HCEC 1CT (cell line): Measurements from ENCODE around the gene ATAD2B.

Experiments used
- DNase-seq: peaks from one replicate; pipeline ENCODE4 v3.0.0-alpha.2; 2017

The ATAD2B gene

DNA sequence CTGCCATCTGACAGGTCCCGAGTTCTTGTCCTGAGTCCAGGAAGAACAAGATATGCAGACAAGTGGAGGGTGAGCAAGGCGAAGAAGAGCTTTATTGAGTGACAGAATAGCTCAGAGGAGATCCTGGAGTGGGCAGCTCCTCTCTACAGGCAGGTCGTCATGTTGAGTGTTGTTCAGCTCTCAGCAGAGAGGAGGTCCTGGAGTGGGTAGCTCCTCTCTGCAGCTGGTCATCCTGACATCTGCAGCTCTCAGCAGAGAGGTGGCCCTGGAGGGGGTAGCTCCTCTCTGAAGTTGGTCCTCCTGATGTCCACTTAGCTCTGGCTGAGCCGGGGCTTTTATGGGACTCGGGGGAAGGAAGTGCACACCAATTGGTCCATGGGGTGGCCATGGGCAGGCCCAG, 90.4 kb downstream of the ATAD2B start:
- no peak for DNase-seq

DNA sequence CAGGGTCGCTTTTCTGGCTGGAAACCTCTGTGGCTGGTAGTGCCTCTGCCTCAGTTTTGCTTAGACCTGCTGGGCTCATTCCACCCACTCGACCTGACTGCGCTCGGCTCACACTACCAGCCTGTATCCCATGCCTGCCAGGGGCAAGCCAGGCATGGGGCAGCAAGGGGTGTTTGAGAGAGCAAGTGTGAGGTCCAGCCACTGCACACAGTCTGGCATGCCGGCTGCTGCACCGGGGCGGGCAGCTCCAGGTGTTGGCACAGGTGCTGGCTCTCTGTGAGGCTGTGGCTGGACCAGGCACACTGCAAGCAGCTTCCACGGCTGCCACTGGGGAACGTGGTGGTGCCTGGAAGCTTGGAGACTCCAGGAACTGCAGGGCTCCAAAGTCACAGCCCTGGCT, 90.9 kb downstream of the ATAD2B start:
- DNase-seq = no peak

DNA sequence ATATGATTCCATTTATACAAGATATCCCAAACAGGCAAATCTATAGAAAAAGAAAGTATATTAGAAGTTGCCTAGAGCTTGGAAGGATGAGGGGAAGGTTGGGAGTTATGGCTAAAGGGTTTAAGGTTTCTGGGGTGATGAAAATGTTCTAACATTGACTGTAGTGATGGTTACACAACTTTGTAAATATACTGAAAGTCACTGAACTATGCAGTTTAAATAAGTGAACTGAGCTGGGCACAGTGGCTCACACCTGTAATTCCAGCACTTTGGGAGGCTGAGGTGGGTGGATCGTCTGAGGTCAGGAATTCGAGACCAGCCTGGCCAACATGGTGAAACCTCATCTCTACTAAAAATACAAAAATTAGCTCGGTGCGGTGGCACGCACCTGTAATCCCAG, 91.5 kb downstream of the ATAD2B start:
- no peak for DNase-seq

DNA sequence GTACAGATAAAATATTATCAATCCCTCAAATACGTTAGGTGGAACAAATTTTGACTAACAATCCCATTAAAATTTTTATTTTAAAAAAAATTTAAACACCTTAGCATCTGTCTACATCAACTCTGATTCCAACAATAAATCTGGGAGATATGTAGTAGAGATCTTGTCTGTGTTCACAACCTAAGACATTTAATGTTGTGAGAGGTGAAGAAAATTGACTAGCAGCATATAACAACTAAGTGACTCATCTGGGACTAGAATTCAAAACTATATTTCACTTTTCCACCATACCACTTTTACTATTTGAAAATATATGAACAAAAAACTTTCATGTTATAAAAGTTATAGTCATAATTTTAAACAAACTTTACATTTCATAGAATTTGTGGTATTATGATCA, 97.9 kb downstream of the ATAD2B start:
- DNase-seq = peak; percentile 5

DNA sequence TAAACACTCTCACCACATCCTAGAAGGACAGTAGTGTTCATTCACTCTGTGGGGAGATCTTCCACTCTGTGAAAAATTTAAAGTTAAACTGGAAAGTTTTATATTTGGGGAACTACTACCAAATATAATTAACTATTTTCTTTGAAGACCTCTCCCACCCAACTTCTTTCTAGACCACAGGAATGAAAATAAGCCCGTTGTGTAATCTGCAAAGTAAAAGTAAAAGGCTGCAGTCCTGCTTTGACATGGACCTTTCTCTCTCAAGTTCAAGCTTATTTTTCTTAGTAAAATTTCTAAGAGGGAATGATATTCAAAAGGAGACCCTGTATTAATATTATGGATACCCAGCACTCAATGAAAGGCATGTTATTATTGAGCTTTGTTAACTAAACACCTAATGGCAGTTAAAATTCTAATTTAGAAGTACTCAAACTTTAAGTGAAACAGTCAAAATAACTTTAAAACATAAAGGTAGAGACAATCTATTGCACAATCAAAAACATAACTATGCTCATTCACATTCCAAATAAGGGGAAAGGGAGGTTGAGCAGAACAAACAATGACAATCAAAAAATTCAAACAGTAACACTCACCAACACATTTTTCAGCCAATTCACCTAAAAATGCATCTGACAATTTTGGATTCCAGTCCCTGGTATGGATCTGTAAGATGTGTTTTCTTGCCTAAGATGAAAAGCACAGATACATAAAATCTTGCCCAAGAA, 98.5 kb downstream of the ATAD2B start:
- DNase-seq = no peak

DNA sequence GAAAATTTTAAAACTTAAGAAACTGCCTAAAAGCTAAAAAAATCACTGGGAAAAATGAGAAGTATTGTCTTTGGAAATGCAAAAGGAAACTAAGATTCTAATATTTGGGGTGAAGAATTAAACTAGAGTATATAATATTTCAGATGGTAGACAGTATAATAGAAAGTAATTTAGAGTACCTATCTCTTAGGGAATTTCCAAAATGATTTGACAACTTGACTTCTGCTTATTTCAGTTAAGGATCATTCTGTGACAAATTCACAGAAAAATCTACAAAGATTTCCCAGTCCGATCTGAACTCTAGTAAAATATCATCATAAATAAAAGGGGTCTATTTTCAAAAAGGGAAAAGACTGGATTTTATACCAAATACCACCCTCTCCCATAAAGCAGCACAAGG, 99.6 kb downstream of the ATAD2B start:
- no peak for DNase-seq

DNA sequence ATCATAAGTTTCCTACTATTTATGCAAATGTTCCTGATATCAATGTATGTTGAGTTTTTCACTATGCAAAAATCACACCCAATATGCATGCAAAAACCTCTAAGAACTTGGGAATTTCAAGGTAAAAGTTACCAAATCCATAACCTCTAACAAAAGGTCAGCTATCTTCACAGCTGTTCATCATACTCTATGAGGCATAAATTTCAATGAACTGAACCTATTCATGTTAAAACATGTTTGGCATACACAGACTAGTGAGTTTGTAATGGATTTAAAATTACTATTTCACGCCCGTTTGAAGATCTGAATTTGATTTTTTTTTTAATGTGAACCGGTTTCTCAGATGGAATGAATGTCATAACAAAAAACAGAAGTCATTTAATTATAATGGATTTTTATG, 100.2 kb downstream of the ATAD2B start:
- no peak for DNase-seq

DNA sequence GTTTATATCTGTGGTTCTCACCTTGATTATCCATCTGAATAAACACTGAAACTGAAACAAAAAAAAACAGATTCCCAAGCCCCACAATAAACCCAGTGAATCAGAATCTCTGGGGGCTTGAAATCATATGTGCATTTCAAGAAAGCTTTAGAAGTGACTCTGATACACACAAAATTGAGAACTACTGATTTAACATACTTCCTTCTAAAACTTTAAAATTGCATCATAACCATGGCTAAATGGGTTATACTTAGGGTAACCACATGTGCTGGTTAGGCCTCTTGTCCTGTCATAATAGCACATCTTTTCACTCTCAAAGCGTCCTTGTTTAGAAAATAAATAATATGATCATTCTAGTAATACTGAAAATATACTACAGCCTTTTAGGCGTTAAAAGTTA, 100.9 kb downstream of the ATAD2B start:
- DNase-seq = no peak

DNA sequence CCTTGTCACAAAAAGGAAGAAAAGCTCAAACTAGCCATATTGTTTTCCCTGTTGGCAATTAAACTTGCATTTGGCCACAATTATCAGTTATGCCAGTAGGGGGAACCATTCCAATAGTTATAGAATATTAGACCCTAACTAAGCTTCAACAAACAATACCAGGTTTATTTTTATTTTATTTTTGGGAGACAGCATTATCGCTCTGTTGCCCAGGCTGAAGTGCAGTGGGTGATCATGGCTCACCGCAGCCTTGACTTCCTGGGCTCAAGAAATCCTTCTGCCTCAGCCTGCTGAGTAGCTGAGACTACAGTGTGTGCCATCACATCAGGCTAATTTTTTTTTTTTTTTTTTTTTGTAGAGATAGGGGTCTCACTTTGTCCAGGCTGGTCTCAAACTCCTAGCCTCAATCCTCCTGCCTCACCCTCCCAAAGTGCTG, 102.1 kb downstream of the ATAD2B start:
- DNase-seq = peak; percentile 48

DNA sequence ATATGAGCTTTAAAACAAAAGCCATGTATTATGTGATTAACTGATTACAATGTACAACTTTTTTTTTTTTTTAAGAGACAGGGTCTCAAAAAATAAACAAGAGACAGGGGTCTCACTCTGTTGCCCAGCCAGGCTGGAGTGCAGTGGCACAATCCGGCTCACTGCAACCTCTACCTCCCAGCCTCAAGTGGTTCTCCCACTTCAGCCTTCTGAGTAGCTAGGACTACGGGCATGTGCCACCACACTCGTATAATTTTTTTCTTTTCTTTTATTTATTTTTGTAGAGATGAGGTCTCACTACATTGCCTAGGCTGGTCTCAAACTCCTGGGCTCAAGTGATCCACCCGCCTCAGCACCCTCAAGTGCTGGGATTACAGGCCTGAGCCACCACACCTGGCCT, 103.1 kb downstream of the ATAD2B start:
- DNase-seq = no peak

DNA sequence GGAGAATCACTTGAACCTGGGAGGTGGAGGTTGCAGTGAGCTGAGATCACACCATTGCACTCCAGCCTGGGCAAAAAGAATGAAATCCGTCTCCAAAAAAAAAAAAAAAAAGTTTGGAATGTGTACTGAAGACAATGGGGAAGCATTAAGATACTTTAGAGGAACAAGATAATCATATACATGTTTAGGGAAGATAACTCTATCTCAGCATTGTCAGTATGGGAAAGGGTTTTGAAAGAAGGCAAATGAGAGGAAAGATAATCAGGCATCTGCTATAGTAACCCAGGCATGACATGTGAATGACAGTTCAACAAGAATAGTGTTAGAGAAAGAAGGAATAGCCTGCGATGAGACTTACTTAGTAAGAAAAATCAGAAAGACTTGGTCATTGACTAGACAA, 112.0 kb downstream of the ATAD2B start:
- DNase-seq = no peak

DNA sequence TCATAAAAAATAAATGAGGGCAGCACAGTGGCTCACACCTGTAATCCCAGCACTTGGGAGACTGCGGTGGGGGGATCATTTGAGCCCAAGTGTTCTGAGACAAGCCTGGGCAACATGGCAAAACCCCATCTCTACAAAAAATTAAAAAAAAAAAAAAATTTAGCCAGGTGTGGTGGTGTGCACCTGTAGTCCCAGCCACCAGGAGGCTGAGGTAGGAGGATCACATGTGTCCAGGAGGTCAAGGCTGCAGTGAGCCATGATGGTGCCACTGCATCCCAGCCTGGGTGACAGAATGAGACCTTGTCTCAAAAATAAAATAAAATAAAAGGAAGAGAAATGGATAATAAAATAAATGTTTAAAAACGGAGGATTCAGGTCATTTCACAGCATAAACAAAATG, 113.5 kb downstream of the ATAD2B start:
- no peak for DNase-seq

DNA sequence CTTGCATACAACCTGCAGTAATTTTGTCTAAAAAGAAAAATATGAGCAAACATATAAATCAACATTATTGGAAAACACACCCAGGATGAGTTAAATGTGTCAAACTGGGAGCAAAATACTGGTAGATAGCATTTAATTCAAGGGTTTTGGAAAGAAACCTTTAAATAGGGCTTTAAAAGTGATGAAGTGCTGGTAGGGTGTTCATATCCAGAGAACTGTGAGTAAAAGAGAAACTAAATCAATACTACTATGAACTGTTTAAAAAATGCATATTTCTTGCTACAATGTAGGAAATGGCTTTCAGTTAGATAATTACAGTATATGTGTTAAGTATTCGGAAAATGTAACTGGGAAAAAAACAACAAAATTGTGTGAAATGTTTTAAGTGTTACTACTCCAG, 117.8 kb downstream of the ATAD2B start:
- no peak for DNase-seq

DNA sequence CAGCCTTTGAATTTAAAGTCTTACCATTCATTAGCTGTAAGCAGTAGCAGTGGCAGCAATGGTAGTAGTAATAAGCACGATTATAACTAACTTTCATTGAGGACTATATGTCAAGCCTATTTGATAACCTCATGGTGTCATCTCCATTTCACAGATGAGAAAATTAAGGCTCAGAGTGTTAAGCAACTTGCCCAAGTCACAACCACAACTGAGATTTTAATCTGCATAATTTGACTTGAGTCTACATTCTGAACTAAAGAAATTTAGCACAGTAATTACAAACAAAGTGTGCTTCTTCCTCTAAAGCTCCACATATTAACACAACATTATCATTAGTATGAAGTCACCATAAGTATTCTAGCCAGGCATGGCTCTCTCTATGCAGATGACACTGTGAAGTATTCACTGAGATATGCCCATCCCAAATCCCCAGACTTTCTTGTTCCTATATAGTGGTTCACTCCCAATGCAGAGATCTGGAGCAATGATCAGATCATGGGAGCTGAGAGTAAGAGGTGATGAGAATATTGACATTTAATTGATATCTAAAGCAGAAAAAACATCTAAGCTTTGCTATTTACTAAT, 120.2 kb downstream of the ATAD2B start:
- DNase-seq = no peak

DNA sequence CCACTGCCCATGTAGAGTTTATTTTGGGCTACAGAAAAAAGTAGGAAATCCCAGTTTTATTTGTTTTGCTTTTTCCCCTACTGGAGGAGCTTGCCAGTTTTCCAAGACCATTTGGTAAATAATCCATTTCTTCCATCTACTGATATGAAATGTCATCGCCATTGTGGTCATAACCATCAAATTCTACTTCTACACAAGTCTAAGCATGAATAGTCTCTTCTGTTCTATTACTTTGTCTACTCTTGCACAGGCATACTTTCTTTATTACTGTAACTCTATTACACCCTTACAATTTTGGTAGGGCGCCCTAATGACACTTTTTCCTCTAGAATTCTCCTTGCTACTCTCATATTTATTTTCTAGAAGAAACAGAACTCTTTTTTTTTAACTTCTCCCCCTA, 120.7 kb downstream of the ATAD2B start:
- no peak for DNase-seq

DNA sequence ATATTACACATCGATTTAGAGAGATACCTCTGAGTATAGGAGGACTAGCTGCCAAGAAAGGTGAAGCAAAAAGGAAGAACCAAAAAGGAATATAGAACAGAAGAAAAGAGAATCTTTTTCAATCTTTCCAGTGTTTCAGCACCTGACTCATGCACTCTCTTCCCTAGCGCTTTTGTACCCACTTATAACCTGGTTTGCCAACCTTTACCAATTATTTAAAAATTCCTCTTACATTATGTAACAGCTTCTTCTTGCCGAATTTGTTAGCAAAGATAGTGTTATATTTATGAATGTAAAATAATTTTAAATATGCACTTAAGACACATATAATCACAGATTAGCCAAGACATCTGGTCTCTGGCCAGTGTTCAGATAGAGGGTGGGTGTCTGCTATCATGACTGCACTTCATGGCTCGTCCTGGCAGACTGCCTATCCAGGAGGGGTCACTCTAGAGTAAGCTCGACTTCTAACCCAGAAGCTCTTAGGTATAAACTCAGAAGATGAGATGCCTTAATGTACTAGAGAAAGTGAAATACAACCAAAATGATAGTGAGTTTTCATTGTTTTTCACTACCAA, 122.9 kb downstream of the ATAD2B start:
- peak; percentile 47 for DNase-seq

DNA sequence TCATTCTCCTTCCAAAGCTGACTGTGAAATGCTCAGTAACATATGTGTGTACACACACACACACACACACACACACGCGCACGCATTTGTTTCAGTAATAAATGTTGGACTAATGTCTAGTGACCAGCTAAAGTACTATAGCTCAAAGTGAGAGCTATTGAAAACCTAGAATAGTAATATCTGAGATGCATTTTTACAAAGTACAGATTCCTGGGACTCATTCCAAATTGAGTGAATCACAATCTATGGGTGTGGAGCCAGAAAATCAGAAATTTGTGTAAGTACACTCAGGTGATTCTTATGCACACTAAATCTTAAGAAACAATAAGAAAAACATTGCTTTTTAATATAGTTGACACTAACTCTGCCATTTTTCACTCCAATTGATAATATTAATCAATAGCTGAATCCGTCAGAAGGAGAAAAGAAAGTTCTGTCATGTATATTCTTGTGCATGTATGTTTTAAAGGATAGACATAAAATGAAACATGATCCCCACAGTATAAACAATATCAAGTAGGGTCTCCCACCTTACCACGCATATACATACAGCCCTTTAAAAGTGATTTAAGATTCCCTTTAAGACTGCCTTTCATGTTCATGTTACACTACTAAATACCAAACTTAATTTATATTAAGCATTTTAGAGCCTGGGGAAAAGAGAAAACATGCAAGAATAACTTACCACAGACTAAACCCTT, 123.5 kb downstream of the ATAD2B start:
- DNase-seq = peak; percentile 71

DNA sequence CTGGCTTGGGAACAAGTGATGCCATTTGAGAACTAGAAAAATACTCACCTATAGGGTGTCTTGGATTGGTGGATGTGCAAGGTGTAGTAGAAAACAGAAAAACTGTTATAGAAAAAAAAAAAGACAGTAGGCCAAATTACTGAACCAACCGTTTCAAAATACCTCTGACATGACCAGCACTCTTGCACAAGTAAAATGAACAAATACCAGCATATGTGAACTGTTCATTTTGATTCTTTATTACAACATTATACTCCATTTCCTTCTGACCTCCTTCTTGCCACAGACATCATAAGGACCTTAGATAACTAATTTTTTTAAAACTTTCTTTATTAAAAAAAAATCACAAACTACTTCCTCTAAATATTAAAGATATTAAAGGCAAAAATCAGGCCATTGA, 125.5 kb downstream of the ATAD2B start:
- peak; percentile 79 for DNase-seq

DNA sequence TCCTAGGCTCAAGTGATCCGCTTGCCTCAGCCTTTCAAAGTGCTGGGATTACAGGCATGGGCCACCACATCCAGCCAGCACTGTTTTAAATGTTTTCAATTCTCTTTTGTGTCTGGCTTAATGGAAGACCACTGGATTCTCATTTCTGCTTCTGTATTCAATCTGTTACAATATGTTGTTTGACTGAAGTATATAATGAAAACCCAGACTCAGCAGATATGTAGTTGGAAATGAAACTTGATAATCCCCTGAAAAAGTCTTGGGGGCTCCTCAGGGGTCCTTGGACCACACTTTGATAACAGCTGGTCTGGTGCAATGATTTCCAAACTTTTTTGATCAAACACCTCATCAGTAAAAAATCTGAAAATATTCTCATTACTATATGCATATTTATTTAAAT, 132.7 kb downstream of the ATAD2B start:
- no peak for DNase-seq

DNA sequence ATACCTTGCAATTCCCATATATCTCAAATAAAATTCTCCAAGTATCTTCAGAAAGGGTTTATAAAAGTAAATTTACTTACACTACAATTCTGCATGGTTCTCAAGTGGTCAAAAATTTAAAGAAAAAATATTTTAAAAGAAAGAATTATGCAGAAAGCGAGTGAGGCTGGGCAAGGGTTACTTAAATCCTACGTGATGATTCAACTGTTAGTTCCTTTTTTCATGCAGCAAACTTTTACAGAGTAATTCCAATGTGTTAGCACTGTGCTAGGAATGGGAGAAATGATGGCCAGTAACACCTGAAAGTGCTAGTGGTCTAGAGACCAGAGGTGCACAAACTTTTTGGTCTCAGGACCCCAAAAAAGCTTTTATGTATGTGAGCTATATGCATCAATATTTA, 133.4 kb downstream of the ATAD2B start:
- no peak for DNase-seq

DNA sequence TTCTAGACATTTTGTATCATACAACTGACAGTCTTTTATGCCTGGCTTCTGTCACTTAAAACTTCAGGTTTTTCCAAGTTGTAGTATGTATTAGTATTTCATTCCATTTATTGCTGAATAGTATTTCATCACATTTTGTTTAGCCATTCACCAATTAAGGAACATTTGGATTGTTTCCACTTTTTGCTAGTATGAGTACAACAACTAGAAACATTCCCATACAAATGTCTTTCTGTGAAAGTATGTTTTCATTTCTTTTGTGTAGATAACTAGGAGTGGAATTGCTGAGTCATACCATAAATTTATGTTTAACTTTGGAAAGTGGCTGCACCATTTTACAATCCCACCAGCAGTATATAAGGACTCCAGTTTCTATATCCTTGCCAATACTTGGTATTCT, 135.9 kb downstream of the ATAD2B start:
- peak; percentile 79 for DNase-seq

DNA sequence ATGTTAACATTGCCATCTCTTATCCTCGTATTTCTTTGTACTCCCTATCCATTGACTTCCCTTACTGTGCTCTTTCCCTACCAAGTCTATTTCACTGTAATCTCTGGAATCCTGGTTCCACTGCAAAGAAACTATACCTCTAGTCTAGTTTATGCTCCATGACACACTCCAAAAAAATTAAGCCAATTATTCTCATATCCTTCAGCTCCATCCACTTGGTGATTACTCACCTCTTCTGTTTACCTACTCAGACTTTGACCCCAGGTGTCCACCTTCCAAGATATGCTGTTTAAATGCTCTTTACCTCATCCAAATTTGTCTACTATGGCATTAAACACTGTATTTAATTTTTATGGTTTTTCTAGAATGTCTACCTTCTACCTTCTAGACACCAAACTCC, 137.9 kb downstream of the ATAD2B start:
- DNase-seq = no peak

DNA sequence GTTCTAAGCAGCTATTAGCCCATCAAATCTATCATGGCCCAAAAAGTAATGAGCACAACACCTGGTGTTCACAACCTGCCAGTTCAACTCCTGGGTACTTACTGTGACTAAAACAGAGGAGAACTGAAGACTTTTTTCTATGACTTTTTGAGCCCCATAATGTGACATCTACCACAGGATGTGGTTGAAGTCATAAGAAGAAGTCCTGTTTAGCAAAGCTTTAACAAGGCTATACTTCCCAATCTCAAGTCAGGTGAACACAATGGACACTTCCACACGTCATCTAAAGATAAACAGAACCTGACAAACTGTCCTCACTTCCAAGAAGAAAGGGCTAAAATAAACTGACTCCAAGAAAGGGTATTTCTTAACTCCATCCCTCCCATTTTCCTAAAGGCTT, 138.8 kb downstream of the ATAD2B start:
- DNase-seq = no peak

DNA sequence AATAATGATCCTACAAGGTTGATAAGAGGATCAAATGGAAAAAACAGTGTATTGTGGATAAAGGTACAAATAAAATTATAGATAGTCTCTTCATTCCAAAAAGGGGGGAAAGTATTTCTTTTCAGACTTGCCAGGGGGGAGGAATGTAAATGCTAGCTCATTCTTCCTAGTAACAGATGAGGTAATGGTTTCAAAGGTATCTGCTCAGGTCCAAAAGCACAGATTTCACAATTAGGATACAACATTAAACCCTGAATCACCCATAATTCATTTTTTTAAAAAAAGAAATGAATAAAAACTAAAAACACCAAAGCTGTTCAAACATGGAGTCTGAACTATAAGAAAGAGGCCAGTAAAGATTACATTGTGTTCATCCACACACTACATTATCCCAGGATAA, 142.0 kb downstream of the ATAD2B start:
- DNase-seq = no peak
